RPMI8226 (cell line): ENCODE measurements around the gene TMCC1.
"Not testable (repeated sequence)": the region's sequence is repeated elsewhere in the genome, so short reads cannot be mapped to it uniquely, and the experiment has no call there.

Experiments used
- DNase-seq: peaks from one replicate; pipeline ENCODE4 v3.0.0-alpha.2; 2015

Gene TMCC1

DNA sequence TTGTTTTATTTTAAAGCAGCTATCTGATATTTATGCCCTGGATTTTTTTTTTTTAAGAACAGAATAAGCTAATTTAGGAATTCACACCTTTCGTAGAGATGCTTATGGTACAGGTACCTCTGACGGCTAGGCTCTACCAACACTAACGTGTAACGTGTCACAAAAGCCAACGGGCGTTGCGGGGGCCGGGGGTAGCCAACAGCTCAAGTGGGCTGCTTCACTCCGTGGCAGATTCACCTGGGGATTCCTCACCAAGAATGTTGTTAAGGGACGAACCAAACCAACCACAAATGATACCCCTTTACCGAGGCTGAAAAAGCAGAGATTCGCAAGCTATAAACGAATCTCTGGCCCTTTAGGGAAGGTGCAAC is 1.0 kb downstream of the TMCC1 start:
- DNase-seq = peak; percentile 32

DNA sequence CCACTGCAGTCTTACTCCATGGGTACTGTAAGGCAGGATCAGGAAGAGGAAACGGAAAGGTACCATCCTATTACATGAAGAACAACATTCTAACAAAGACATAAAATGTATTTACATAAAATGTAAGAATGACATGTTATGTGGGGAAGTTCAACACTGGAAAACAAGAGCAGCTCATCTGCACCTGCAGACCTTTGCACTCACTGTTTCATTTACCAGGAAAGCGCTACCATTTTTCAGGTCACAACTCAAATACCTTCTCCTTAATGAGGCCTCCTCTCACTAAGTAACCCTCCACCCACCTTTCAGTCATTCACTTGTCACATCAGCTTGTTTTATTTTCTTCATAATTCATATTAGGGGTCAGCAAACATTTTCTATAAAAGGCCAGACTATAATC is 2.6 kb downstream of the TMCC1 start:
- peak; percentile 15 for DNase-seq

DNA sequence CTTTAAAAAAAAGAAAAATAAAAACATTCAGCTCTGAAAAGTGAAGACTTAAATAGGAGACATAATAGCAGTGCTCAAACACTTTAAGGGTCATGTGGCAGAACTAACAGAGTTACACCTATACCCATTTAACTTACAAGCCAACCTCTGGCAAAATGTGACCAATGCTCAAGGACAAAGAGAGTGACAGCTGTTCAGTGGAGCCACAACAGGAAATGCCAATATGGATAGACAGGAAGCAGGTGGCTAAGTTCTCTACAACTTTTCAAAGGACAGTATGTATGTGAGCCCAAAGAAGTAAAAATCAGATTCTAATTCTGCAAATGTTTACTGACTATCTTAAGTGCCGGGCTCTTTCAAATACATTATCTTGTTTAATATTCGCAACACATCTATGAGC is 3.4 kb downstream of the TMCC1 start:
- DNase-seq = peak; percentile 80

DNA sequence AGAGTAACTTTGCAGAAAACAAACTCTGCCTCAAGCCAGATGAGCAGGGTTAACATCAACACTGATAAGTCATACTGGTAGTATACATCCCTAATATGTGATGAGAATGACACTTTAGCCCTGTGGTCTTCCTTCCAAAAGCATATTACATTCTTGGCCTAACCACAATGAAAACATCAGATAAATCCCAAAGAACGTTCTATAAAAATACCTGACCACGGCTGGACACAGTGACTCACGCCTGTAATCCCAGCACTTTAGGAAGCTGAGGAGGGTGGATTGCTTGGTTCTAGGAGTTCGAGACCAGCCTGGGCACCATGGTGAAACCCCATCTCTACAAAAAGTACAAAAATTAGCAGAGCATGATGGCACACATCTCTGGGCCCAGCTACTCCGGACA is 4.7 kb downstream of the TMCC1 start:
- DNase-seq = no peak

DNA sequence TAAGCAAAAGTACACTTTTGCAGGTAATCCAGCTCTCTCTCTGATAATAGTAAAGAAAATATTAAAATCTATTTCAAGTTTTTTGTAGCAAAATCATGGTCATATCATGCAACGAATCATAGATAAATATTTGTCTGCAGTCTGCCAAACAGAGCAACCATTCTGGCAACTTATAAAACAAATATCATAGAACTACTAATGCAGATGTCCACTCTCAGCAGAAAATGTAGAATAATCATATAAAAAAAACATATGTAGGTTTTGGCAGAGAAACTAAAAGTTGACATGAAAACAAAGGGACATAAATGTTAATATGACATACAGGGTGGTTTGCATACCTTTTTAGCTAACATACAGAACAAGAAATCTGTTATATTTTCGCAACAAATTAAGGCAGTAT is 12.2 kb downstream of the TMCC1 start:
- no peak for DNase-seq

DNA sequence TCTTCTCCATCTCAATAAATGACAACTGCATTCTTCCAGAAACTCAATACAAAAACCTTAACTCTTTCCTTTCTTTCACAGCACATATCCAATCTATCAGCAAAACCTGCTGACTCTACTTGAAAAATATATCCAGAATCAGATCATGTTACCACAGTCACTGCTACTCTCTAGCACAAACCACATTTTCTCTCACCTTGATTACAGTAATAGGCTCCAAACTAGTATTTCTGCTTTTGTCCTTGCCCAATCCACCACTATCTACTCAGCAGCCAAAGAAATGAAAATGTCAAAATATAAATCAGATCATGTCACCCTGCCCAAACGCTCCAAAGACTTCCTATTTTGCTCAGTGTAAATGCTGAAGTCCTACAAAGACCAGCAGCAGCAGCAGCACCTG is 15.2 kb downstream of the TMCC1 start:
- DNase-seq = no peak

DNA sequence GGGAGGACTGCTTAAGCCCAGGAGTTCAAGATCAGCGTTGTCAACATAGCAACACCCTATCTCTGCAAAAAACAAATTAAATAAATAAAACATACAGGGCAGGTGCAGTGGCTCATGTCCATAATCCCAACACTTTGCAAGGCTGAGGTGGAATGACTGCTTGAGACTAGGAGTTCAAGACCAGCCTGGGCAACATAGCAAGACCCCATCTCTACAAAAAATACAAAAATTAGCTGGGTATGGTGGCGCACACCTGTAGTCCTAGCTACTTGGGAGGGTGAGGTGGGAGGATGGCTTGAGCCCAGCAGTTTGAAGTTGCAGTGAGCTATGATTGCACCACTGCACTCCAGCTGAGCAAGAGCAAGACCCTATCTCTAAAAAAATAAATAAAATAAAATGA is 19.0 kb downstream of the TMCC1 start:
- not testable (repeated sequence) for DNase-seq

DNA sequence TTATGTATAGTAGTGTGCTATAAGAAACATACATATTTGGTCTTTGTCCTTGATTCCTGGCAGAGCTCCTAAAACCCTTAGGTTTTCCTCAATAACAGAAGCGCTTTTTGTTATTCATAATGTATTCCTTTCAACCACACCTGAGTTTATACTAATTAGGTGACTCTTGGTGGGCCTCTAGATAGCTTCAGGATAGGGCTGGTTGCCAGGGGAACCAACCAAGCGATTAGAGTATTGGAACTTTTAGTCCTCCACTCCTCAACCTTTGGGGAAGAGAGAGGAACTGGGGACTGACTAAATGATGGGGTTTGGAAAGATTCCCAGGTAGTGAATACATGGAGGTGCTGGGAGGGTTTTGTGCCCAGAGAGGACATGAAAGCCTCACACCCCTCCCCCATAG is 24.6 kb downstream of the TMCC1 start:
- DNase-seq = no peak

DNA sequence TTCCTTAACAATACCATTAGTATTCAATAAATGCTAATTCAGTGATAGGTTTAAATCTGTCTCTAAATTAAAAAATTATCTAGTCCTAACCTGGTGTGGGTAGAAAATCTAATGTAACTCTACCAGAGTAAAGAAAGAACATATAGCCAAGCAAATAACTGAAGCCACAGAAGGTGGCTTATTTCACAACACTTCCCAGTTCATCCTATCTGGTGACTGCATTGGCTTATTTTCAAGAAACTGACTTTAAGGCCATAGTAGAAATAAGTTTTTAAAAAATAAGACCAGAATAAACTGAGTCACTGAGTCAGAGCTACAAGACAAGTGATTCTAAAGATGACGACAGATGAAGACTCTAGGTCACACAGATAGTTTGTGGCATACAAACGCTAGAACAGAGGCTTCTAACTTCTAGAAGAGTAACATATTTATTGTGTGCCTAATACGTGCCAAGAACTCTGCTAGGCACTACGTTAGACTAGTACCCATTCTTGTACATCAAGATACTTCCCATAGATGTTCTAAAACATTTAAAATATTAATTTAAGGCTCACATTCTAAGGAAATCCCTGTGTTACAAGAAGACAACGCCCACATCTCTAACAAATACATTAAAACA is 25.9 kb downstream of the TMCC1 start:
- DNase-seq = no peak

DNA sequence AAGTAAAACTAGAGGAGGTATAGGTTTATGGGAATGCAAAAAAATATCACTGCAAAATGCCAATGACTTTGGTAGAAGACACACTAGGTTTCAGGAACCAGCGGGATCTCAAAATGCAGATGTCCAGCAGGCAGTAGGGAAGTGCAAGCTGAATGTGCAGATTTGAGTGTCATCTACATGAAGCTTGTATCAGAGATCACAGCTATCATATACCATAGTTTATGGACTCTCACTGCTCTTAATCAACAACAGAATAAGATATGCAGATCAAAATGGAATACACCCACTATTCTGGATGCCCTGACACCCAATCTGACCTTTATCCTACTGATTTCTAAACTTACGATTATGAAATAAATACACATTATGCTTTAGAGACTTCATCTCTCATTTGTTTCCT is 27.7 kb downstream of the TMCC1 start:
- no peak for DNase-seq

DNA sequence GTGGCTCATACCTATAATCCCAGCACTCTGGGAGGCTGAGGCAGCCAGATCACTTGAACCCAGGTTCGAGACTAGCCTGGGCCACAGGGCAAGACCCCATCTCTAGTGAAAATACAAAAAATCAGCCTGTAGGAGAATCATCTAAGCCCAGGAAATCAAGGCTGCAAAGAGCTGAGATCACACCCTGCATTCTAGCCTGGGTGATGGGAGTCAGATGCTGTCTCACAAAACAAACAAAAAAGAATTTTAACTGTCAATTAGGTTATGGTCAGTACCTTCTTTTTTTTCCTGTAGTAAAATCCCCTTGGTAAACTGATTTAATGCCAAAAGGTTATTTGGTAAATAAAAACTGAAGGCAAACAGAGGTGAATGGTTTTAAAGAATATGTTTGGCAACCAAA is 29.0 kb downstream of the TMCC1 start:
- DNase-seq = no peak

DNA sequence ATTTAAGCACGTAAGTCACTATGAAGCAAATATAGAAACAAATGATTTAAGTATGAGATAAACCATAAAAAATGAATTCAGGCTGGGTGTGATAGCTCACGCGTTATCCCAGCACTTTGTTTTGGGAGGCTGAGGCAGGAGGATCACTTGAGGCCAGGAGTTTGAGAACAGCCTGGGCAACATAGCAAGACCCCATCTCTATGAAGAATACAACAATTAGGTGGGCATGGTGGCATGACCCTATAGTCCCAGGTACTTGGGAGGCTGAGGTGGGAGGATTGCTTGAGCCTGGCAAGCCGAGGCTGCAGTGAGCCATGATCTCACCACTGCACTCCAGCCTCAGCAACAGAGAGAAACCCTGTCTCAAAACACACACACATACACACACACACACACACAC is 34.2 kb downstream of the TMCC1 start:
- DNase-seq = no peak

DNA sequence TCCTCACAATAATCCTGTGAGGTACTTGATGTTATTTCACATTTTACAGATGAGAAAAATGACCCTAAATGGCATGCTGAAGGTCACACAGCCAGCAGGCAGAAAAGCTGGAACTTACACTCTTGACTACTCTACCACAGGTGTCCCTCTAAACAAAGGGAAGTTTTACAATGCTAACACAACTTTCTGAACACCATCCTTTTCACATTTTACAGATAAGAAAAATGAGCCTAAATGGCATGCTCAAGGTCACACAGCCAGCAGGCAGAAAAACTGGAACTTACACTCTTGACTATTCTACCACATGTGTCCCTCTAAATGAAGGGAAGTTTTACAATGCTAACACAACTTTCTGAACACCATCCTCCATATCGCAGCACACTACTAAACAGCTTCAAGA is 35.6 kb downstream of the TMCC1 start:
- no peak for DNase-seq

DNA sequence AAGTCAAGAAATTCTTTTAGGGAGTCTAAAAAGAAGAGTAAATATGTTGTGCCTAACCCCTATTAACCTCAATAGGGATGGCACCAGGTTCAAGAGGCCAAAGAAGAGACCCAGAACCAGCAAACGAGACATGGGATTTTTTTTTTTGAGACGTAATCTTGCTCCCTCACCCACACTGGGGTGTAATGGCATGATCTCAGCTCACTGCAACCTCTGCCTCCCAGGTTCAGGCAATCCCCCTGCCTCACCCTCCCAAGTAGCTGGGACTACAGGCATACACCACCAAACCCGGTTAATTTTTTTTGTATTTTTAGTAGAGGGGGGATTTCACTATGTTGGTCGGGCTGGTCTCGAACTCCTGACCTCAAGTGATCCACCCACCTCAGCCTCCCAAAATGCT is 36.7 kb downstream of the TMCC1 start:
- not testable (repeated sequence) for DNase-seq

DNA sequence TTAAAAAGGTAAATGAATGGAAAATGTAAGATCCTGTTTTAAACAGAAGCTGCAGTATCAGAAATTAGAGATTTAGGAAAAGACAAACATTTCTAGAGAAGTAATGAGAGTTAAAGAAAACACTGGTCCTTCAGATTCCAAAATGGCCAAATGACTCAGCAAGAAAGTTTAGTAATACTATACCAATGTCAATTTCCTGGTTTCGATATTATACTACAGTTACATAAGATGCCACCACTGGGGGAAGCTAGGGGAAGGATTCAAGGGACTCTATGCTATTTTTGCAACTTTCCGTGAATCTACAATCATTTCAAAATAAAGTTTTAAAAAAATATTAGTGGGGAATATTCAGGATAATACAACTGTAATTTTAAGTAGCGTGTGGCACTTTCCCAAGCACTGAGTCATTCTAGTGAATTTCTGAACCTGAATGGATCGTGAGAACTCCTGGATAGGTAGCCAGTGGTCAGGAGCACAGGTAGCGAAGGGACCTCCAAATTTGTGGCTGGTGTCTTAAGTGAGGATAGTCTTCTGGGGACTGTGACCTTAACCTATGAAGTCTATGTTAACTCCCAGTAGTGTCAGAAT is 37.6 kb downstream of the TMCC1 start:
- DNase-seq = no peak

DNA sequence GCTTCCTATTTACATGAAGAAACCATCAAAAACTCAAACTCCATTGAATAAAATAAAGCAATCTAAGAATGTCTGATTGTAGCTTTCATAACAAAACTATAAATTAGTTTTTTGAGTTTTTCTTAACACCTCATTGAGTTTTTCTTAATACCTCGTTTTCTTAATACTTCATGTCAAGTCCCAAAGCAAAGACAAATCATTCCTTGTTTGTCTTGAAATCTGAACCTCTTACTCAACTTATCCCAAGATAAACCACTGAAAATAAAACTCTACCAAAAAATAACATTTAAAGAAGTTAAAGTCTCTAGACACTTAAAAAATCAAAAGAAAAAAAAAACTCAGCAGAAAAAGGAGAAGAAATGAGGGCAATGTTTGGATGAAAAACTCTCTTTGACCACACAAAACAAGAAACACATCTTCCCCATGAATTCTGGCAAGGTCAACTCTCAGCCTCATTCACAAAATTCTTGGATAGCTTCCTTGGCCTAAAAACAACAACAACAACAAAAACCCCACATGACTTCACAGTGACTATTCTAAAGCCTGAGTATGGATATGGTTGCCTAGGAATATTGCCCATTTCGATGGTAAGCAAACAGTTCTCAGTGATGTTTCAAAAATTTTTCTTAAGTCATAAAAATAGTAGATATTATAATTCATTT is 38.2 kb downstream of the TMCC1 start:
- DNase-seq = no peak

DNA sequence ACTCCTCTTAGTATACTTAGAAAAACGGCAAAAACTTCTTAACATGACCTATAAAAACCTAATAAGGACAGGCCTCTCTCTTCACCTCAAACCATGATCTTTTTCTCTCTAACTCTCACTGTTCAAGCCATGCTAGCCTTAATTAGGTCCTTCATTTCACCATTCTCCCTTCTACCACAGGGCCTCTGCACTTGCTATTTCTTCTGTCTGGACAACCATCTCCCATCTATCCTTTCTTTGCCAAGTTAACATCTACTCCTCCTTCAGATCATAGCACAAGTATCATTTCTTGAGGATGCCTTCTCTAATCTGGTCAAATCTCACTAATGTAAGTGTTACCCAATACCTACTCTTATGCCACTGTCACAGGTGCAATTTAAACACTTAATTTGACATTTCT is 39.1 kb downstream of the TMCC1 start:
- no peak for DNase-seq

DNA sequence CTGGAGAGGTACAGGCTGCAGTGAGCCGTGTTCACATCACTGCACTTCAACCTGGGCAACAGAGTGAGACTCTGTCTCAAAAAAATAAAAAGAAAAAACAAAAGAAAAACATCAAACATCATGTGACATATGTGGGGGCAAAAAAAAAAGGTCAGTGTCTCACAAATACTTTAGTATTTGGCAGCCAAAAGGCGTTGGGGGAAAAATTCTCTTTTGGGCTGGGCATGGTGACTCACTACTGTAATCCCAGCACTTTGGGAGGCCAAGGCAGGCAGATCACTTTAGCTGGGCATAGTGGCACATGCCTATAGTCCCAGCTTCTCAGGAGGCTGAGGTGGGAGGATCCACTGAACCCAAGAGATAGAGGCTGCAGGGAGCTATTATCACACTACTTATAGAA is 47.6 kb downstream of the TMCC1 start:
- no peak for DNase-seq

DNA sequence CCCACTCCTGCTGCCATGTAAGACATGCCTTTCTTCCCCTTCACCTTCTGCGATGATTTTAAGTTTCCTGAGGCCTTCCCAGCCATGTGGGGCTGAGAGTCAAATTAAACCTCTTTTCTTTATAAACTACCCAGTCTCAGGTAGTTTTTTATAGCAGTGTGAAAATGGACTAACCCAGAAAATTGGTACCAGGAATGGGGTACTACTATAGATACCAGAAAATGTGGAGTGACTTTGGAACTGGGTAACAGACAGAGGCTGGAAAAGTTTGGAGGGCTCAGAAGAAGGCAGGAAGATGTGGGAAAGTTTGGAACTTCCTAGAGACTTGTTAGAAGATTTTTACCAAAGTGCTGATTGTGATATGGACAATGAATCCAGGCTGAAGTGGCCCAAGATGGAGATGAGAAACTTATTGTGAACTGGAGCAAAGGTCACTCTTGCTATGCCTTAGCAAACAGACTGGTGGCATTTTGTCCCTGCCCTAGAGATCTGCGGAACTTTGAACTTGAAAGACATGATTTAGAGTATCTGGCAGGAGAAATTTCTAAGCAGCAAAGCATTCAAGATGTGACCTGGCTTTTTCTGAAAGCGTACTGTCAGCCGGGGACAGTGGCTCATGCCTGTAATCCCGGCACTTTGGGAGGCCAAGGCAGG is 52.7 kb downstream of the TMCC1 start:
- no peak for DNase-seq

DNA sequence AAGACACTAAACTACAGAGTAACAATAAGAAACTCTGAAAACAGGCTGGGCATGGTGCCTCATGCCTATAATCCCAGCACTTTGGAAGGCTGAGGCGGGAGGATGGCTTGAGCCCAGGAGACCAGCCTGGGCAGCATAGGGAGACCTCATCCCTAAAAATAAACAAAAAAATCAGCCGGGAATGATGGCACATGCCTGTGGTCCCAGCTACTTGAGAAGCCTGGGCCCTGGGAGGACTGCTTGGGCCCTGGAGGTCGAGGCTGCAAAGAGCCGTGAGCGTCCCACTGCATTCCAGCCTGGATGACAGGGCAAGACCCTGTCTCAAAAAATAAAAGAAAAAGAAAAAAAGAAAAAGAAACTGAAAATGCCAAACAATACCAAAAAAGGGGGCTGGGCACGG is 55.4 kb downstream of the TMCC1 start:
- DNase-seq = no peak

DNA sequence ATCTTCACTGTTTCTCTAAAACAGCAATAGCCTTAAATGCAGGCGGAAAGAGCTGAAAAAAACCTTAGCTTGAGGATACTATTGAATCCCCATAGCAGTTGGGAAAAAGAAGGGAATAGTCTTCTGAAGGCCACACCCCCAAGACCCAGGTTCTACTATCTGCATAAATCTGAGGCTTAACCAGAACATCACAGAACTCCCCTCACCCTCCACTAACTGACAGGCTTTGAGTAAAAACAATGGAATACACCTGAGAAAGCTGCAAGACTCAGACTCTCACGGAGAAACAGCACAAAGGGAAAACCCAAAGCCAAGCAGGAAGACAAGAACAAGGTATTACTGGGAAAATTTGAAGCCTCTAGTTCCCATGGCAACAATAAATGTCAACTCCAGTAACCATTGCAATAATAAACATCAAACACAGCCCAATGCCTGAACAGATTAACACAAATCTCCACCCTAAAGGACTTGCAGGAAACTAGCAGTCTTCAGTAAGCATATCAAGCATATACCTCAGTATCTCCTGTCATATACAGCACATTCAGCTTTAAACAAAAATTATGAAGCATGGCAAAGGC is 56.4 kb downstream of the TMCC1 start:
- DNase-seq = no peak

DNA sequence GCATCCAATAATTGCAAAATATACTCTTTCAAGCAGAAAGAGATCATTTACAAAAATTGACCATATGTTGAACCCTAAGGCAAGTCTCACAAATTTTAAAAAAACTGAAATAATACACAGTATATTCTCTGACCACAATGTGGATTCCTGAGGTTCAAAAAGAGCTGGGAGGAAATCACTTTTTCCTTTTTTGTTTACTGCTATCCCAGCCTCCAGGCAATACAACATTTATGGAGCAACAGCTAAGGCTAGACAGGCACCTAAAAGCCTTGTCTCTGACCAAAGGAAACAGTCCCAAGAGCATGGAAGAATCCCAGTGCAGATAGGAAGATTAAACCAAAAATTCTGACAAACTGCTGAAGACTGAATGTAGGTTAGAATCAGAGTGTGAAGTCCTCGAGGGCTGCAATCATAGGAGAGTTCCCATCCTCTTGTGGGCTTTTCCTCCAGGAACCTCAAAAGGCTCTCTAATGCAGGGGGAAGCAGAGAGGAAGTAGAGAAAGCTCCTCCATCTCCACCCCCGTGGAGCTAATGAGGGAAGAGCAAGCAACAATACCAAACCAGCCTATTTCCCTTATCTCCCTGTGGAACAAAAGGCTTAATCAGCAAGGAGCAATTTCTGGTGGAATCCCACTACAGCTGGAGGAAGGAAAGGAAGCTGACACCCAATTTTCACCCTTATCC is 57.0 kb downstream of the TMCC1 start:
- no peak for DNase-seq

DNA sequence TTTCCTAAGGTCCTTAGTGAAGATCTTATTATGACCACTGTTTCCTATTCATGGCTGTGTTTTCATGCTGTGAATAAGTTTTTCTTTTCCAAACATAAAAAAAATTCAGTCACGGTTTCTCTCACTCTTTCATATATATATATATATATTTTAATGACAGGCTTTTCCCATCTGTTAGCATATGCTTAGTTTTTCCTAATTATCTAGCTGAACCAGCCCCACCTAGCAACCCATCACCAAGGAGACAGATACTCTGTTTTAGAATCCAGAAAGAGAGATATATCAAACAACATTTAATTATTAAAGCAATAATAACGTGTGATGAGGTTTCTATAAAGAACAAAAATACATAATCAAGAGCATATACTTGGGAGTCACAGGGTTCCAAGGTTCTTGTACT is 58.3 kb downstream of the TMCC1 start:
- DNase-seq = no peak
